ENCODE data around the gene OR51A7. TPM values are rescaled to one million over a fixed set of nuclear protein-coding genes. Genes with fewer than 3 reads are reported as not detected.

Gene OR51A7
- total and polyA plus RNA-seq, 2 of the 8 experiments (the other 6 are each of a cell fraction or from before 2014, with no cell fraction given): not detected

GRCh38 chr11:4887591-4887990, 16.0 kb upstream of the OR51A7 start:
- Histone ChIP-seq H3K9ac (replicated peaks in 1 of 4; ENCODE audit: extremely low read depth in 1 of 4, low read depth in 3 of 4, low read length in 3 of 4) (no peak overlapping the region), H2BK5ac (ENCODE audit: low read depth, low read length) (no peak overlapping the region), H3K4ac (replicated peaks; ENCODE audit: insufficient read length, low read depth, low read length) (no peak overlapping the region), H4K5ac (ENCODE audit: insufficient read length, low read depth, low read length) (no peak overlapping the region), H3K4me2 (ENCODE audit: insufficient read depth in 1 of 2, low read depth in 2 of 2, low read length in 2 of 2) (no peak overlapping the region), H3K79me1 (ENCODE audit: low read depth, low read length) (no peaks in the 10 kb centered on the region), H4K91ac (replicated peaks; ENCODE audit: insufficient read length, low read length) (no peak overlapping the region), H3K23me2 (ENCODE audit: low read depth, low read length) (no peaks in the 10 kb centered on the region), H3K18ac (ENCODE audit: extremely low read depth, low read length) (no peak overlapping the region), H2AK5ac (ENCODE audit: low read depth, low read length) (no peak overlapping the region), H3K4me1 (replicated peaks in 1 of 4; ENCODE audit: control insufficient read depth in 3 of 4, insufficient read depth in 4 of 4, low read length in 3 of 4) (no peaks in the 10 kb centered on the region), H3K56ac (replicated peaks; ENCODE audit: insufficient read length, low read depth, low read length) (no peak overlapping the region), H3K36me3 (ENCODE audit: control insufficient read depth in 2 of 4, insufficient read depth in 4 of 4, low read length in 3 of 4) (no peaks in the 10 kb centered on the region), H2BK120ac (replicated peaks; ENCODE audit: low read depth, low read length) (no peak overlapping the region), H2BK15ac (ENCODE audit: low read length) (no peak overlapping the region), H3K23ac (ENCODE audit: insufficient read length) (no peak overlapping the region), H3K27me3 (replicated peaks in 1 of 4; ENCODE audit: control insufficient read depth in 3 of 4, extremely low read depth in 1 of 4, insufficient read depth in 3 of 4, low read length in 3 of 4) (no peaks in the 10 kb centered on the region), H4K20me1 (replicated peaks in 1 of 2; ENCODE audit: control insufficient read depth in 1 of 2, insufficient read depth in 2 of 2, low read length in 2 of 2) (no peaks in the 10 kb centered on the region), H3K9me3 (ENCODE audit: insufficient read depth in 2 of 2, low read depth in 1 of 2, low read length in 1 of 2) (no peaks in the 10 kb centered on the region), H3K4me3 (ENCODE audit: extremely low read depth in 1 of 4, insufficient read depth in 2 of 4, low read depth in 3 of 4, low read length in 4 of 4) (no peak overlapping the region), H2AFZ (ENCODE audit: low read length) (no peak overlapping the region), H2BK12ac (ENCODE audit: low read depth, low read length) (no peak overlapping the region), H4K8ac (ENCODE audit: extremely low read depth, insufficient read depth, low read length) (no peak overlapping the region), H3K27ac (ENCODE audit: low read depth, low read length) (no peak overlapping the region), H2BK20ac (ENCODE audit: low read length) (no peak overlapping the region), H3K79me2 (ENCODE audit: control insufficient read depth in 1 of 2, insufficient read depth in 2 of 2, low read length in 2 of 2) (no peaks in the 10 kb centered on the region), H3K14ac (ENCODE audit: insufficient read length) (no peak overlapping the region)
- FAIRE-seq: no peak
- ChIA-PET CTCF (ENCODE audit: partially characterized antibody) (interaction anchor here (0.9 kb wide), 1 partner anchor 251 kb away, joined by 4 read pairs; no protein-coding TSS in a partner anchor), POLR2A (ENCODE audit: partially characterized antibody) (no interaction called here)
- 5% methylated on average over 1 of the region's 1 CpG; no CpG with 5 or more reads in 1 of the 2 experiments for WGBS, 2 experiments (ENCODE audit: extremely low coverage in 1 of 2, insufficient coverage in 1 of 2, insufficient read length in 1 of 2, insufficient replicate concordance in 2 of 2, low coverage in 1 of 2, low lambda C conversion rate in 2 of 2, missing lambda C conversion rate in 1 of 2)
- TF ChIP-seq RAD21 (IDR thresholded peaks at IDR 0.05 in 1 of 2, conservative IDR thresholded peaks at IDR 0.05 in 1 of 2; ENCODE audit: low read depth in 2 of 2, low read length in 2 of 2) (no peak), MAFK (IDR thresholded peaks at IDR 0.05; ENCODE audit: low read depth, low read length) (no peak), GABPA (IDR thresholded peaks at IDR 0.05; ENCODE audit: borderline replicate concordance, insufficient read depth, low read length) (no peak), EGR1 (IDR thresholded peaks at IDR 0.05; ENCODE audit: borderline replicate concordance, low read depth, low read length) (no peak), TAF7 (optimal IDR thresholded peaks at IDR 0.05; ENCODE audit: borderline replicate concordance, low read depth, low read length) (no peak), BACH1 (IDR thresholded peaks at IDR 0.05; ENCODE audit: low read length) (no peak)
- no peak for DNase-seq (ENCODE audit: low read depth in 1 of 2, low spot score in 2 of 2)

All from H1 (cell line).